Measurements from ENCODE around the gene TTLL10. TPM values are rescaled to one million over a fixed set of nuclear protein-coding genes. Genes with fewer than 3 reads are reported as not detected.

The TTLL10 gene
- total and polyA plus RNA-seq, 2 experiments from 2014 or later, result not detected

DNA sequence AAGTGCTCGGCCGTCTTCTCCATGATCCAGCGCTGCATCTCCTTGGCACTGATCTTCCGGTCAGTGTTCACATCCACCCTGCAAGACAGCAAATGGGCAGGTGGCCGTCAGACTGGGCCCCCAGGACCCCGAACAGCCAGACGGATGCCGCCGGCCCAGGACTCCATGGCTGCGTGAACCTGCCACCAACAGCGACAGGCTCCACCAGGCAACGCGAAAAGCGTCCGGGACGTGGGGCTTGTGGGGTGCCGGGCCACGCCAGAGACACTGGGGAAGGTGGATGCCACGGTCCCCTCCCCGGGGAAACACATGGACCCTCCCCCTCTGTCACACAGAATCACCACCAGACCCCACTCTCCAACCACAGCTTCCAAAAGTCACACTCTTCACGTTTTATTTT lies 50.2 kb downstream of the TTLL10 start:
- no peak for DNase-seq
- Histone ChIP-seq H3K9ac (no peak overlapping the region), H3K4me3 (no peak overlapping the region), H3K79me2 (ENCODE audit: insufficient read depth) (peaks cover 55% of the 10 kb centered on the region), H4K20me1 (ENCODE audit: insufficient read depth) (no peaks in the 10 kb centered on the region), H3F3A (ENCODE audit: insufficient read depth) (no peaks in the 10 kb centered on the region), H3K9me3 (ENCODE audit: low read depth) (no peaks in the 10 kb centered on the region), H3K9me2 (ENCODE audit: insufficient read depth) (no peaks in the 10 kb centered on the region), H3K36me3 (ENCODE audit: low read depth) (no peaks in the 10 kb centered on the region; the same call in 1 of the 2 replicates), H3K27me3 (replicated peaks; ENCODE audit: insufficient read depth) (no peaks in the 10 kb centered on the region), H3K27ac (no peak overlapping the region), H3K4me2 (ENCODE audit: unreplicated experiment) (no peak overlapping the region), H3K4me1 (ENCODE audit: insufficient read depth) (no peaks in the 10 kb centered on the region), H2AFZ (no peak overlapping the region)
- in situ Hi-C loops (cut with MboI), result no loop called here
- WGBS, 2 experiments (ENCODE audit: low coverage in 1 of 2, low lambda C conversion rate in 2 of 2, missing lambda C conversion rate in 2 of 2), result 92 to 96% methylated on average over 18 to 21 of the region's 21 CpGs
- TF ChIP-seq EZH2 (IDR thresholded peaks at IDR 0.05; ENCODE audit: insufficient read depth, poor library complexity, severe bottlenecking) (no peak), EZH2phosphoT487 (IDR thresholded peaks at IDR 0.05; ENCODE audit: insufficient read depth, low read depth) (no peak)

DNA sequence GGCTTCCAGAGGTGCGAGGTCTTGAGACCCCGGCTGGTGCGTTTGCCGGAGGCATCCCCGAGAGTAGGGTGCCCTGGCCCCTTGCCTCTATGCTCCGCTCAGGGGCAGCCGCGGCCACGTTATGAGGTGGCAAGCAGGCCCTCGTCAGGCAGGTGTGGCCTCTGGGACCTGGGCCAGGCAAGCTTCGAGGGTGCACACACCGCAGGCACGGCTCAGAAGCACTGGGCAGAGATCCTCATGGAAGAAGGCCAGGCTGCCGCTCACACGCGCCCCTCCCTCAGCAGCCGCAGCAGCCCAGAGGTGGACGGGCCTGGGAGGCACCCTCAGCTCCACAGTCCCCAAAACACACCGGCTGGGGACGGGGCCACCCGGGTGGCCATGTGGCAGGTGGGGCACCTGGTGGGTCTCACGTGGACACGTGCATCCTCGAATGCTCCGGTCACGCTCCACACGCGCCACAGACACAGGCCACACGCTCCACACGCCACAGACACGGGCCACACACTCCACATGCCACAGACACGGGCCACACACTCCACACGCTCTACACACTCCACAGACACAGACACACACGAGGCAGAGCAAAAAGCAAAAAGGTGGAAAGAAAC lies 51.7 kb downstream of the TTLL10 start:
- no peaks in the 10 kb centered on the region for H3K9me3 ChIP-seq (ENCODE audit: low read depth)
- H3K27ac ChIP-seq, result no peak overlapping the region
- peaks cover 70% of the 10 kb centered on the region for H3K79me2 ChIP-seq (ENCODE audit: insufficient read depth)
- H3K9me2 ChIP-seq (ENCODE audit: insufficient read depth), result no peaks in the 10 kb centered on the region
- H2AFZ ChIP-seq, result no peak overlapping the region
- no peaks in the 10 kb centered on the region for H4K20me1 ChIP-seq (ENCODE audit: insufficient read depth)
- H3K36me3 ChIP-seq (ENCODE audit: low read depth), result no peaks in the 10 kb centered on the region; the same call in 1 of the 2 replicates
- H3K4me1 ChIP-seq (ENCODE audit: insufficient read depth), result peaks cover 4% of the 10 kb centered on the region; the same call in 1 of the 2 replicates
- TF ChIP-seq EZH2 (IDR thresholded peaks at IDR 0.05; ENCODE audit: insufficient read depth, poor library complexity, severe bottlenecking), result no peak
- no peak for TF ChIP-seq EZH2phosphoT487 (IDR thresholded peaks at IDR 0.05; ENCODE audit: insufficient read depth, low read depth)
- 89 to 92% methylated on average over 33 to 34 of the region's 34 CpGs for WGBS, 2 experiments (ENCODE audit: low coverage in 1 of 2, low lambda C conversion rate in 2 of 2, missing lambda C conversion rate in 2 of 2)
- H3F3A ChIP-seq (ENCODE audit: insufficient read depth), result peaks cover 3% of the 10 kb centered on the region; the same call in 1 of the 2 replicates
- H3K9ac ChIP-seq, result no peak overlapping the region
- in situ Hi-C loops (cut with MboI), result no loop called here
- no peak overlapping the region for H3K4me3 ChIP-seq
- H3K27me3 ChIP-seq (replicated peaks; ENCODE audit: insufficient read depth), result no peaks in the 10 kb centered on the region
- no peak for DNase-seq
- no peak overlapping the region for H3K4me2 ChIP-seq (ENCODE audit: unreplicated experiment)

DNA sequence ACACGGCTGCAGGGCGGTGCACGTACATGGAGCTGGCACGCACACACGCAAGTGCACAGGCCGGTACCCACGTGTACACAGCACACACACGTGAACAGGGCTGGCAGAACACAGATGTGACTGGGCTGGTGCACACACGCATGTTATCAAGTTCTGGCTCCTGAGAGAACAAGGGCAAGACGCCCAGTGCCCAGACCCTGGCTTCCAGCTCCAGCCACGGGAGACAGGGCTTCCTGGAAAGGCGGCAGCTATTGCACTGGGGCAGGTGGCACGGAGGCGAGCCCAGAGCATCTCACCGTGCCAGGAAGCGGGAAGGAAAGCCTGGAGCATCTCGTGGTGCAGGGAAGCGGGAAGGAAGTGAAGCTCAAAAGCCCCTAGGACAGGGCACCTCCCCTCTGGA lies 52.2 kb downstream of the TTLL10 start:
- peaks cover 8% of the 10 kb centered on the region for H3F3A ChIP-seq (ENCODE audit: insufficient read depth)
- H2AFZ ChIP-seq, result no peak overlapping the region
- TF ChIP-seq EZH2 (IDR thresholded peaks at IDR 0.05; ENCODE audit: insufficient read depth, poor library complexity, severe bottlenecking) (no peak), EZH2phosphoT487 (IDR thresholded peaks at IDR 0.05; ENCODE audit: insufficient read depth, low read depth) (no peak)
- H3K27me3 ChIP-seq (replicated peaks; ENCODE audit: insufficient read depth), result no peaks in the 10 kb centered on the region
- in situ Hi-C loops (cut with MboI), result no loop called here
- no peak overlapping the region for H3K27ac ChIP-seq
- H3K9ac ChIP-seq, result no peak overlapping the region
- no peak overlapping the region for H3K4me3 ChIP-seq
- no peaks in the 10 kb centered on the region; the same call in 1 of the 2 replicates for H3K36me3 ChIP-seq (ENCODE audit: low read depth)
- H3K79me2 ChIP-seq (ENCODE audit: insufficient read depth), result peaks cover 76% of the 10 kb centered on the region
- no peaks in the 10 kb centered on the region for H4K20me1 ChIP-seq (ENCODE audit: insufficient read depth)
- no peak for DNase-seq
- 91 to 95% methylated on average over 18 of the region's 18 CpGs for WGBS, 2 experiments (ENCODE audit: low coverage in 1 of 2, low lambda C conversion rate in 2 of 2, missing lambda C conversion rate in 2 of 2)
- no peak overlapping the region for H3K4me2 ChIP-seq (ENCODE audit: unreplicated experiment)
- H3K9me2 ChIP-seq (ENCODE audit: insufficient read depth), result no peaks in the 10 kb centered on the region
- peaks cover 7% of the 10 kb centered on the region; the same call in 1 of the 2 replicates for H3K4me1 ChIP-seq (ENCODE audit: insufficient read depth)
- H3K9me3 ChIP-seq (ENCODE audit: low read depth), result no peaks in the 10 kb centered on the region

DNA sequence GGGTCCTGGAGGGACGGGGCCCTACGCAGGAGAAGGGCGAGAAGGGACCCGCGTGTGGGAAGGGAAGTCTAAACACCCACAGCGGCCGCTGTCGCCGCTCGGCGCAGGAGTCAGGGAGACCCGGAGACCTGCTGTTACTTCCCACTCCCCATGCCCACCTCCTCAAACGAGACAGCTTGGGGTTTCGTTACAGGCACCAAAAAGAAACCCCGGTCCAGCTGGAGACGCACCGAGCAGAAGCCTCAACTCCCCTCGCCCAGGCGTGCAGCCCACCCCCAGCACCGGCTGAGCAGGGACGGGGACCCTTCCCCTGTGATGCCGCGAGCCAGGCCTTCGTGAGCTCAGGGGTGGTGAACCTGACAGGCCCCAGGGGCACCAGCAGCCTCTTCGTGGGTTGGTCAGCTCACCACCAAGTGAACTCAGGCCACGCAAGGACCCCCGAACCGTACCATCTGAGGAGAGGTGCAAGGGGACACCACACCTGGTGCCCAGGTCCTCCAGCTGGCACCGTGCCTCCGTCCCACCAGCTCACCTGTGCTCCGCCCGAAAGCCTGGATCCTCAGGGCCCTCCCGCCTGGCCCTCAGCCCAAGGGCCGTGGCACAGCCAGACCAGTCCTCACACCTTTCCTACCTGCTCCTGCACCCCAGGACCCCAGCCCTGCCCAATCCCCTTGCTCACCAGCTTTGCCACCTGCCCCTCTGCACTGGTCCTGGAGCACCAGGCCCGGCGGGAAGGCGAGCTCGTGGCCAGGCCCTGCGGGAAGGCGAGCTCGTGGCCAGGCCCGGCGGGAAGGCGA lies 53.1 kb downstream of the TTLL10 start:
- no peaks in the 10 kb centered on the region; the same call in 1 of the 2 replicates for H3K36me3 ChIP-seq (ENCODE audit: low read depth)
- H3K9me2 ChIP-seq (ENCODE audit: insufficient read depth), result no peaks in the 10 kb centered on the region
- no peak overlapping the region for H2AFZ ChIP-seq
- H3K27me3 ChIP-seq (replicated peaks; ENCODE audit: insufficient read depth), result no peaks in the 10 kb centered on the region
- no peak overlapping the region for H3K4me2 ChIP-seq (ENCODE audit: unreplicated experiment)
- in situ Hi-C loops (cut with MboI), result no loop called here
- H3F3A ChIP-seq (ENCODE audit: insufficient read depth), result peaks cover 12% of the 10 kb centered on the region
- no peak for TF ChIP-seq EZH2phosphoT487 (IDR thresholded peaks at IDR 0.05; ENCODE audit: insufficient read depth, low read depth)
- no peak for TF ChIP-seq EZH2 (IDR thresholded peaks at IDR 0.05; ENCODE audit: insufficient read depth, poor library complexity, severe bottlenecking)
- no peak overlapping the region for H3K4me3 ChIP-seq
- H3K79me2 ChIP-seq (ENCODE audit: insufficient read depth), result peaks cover 82% of the 10 kb centered on the region
- H3K9me3 ChIP-seq (ENCODE audit: low read depth), result no peaks in the 10 kb centered on the region
- peaks cover 7% of the 10 kb centered on the region; the same call in 1 of the 2 replicates for H3K4me1 ChIP-seq (ENCODE audit: insufficient read depth)
- WGBS, 2 experiments (ENCODE audit: low coverage in 1 of 2, low lambda C conversion rate in 2 of 2, missing lambda C conversion rate in 2 of 2), result 92 to 93% methylated on average over 31 to 44 of the region's 44 CpGs
- H3K9ac ChIP-seq, result no peak overlapping the region
- DNase-seq, result no peak
- H3K27ac ChIP-seq, result no peak overlapping the region
- H4K20me1 ChIP-seq (ENCODE audit: insufficient read depth), result no peaks in the 10 kb centered on the region

All from GM23248 (cell line).